ENCODE results near the gene THPO. TPM values are rescaled to one million over a fixed set of nuclear protein-coding genes. Genes with fewer than 3 reads are reported as not detected.

THPO gene
- total RNA-seq, 4 donors from 2014 or later = 0.13 TPM; not detected in 3

DNA sequence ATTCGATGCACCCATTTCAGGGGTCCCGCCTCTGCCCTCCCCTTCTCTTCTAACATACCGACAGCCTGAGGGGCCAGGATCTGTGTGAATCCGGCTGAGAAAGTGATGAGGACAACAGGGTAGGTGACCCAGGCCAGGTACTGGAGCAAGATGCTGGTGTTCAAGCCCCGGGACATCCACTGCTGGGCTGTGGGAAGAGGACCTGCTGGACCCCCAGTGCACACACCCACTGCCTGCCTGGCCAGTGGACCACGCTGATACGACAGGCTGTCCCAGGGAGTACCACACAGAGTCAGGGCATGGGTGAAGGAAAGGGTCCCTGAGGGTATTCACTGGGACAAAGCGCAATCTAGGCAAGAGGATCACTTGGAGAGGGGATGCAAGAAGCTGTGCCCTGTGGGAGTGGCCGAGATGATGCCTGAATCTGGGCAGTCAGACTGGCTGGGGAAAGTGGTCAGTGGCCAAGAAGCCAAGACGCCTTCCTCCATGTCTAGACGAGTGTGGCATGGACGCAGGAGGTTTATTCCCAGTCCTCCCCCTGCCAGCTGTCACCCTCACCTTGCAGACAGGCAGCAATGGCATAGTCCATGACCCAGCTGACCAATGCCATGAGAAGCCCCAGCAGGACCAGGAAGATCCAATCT, 19.8 kb downstream of the THPO start:
- Histone ChIP-seq H3K27me3 (no peaks in the 10 kb centered on the region), H3K27ac (no peak overlapping the region), H3K9me3 (no peaks in the 10 kb centered on the region), H3K4me1 (peaks cover 8 to 12% of the 10 kb centered on the region in 2 donors), H3K36me3 (no peaks in the 10 kb centered on the region), H3K4me3 (replicated peaks in 1 of 3) (no peak overlapping the region)
- TF ChIP-seq, protein P1, sequence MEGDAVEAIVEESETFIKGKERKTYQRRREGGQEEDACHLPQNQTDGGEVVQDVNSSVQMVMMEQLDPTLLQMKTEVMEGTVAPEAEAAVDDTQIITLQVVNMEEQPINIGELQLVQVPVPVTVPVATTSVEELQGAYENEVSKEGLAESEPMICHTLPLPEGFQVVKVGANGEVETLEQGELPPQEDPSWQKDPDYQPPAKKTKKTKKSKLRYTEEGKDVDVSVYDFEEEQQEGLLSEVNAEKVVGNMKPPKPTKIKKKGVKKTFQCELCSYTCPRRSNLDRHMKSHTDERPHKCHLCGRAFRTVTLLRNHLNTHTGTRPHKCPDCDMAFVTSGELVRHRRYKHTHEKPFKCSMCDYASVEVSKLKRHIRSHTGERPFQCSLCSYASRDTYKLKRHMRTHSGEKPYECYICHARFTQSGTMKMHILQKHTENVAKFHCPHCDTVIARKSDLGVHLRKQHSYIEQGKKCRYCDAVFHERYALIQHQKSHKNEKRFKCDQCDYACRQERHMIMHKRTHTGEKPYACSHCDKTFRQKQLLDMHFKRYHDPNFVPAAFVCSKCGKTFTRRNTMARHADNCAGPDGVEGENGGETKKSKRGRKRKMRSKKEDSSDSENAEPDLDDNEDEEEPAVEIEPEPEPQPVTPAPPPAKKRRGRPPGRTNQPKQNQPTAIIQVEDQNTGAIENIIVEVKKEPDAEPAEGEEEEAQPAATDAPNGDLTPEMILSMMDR (IDR thresholded peaks at IDR 0.05) = no peak
- TF ChIP-seq POLR2A (IDR thresholded peaks at IDR 0.05) = no peak
- no peak for DNase-seq
- intact Hi-C loops (cut with DNase I) = no loop called here
- 93% methylated on average over 10 to 11 of the region's 12 CpGs for WGBS, 2 donors

DNA sequence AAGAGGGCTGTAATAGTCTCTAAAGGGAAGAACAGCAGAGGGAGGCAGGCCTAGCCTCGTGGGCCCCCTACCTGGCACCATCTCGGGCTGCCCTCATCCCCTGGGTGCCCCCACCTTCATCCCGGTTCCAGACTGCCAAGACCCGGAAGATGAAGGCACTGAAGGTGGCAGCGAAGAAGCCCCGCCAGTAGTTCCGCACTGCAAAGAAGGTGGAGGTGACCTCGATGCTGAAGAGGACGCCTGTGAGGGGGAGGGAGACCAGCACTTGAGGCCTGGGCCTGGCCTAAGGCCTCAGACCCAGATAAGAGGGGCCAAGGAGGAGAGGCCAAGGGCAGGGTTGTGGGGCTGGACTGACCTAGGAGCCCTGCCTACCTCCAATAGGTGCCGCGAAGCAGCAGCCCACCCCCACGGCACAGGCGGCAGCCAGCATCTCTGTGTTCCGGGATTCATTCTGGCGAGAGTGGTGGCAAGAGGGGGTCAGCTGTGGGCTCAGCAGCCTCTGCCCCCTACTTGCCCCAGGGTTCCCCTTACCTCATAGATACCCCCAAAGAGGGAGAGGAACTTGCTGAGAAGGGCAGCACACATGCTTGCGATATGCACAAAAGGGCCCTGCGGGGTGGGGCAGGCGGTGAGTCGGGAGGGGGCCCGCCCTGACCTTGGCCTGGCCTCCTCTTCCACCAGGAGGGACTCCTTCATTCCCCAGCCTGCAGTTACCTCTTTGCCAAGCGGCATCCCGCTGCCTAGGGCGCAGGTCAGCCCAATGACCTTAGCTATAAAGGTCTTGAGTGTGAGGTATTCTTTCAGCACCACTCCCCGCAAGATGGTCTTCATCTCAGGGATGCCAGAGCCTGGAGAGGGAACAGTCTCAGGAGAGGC, 20.5 kb downstream of the THPO start:
- peaks cover 8 to 12% of the 10 kb centered on the region in 2 donors for H3K4me1 ChIP-seq
- TF ChIP-seq, protein P1 (IDR thresholded peaks at IDR 0.05) = no peak
- TF ChIP-seq POLR2A (IDR thresholded peaks at IDR 0.05) = no peak
- no peaks in the 10 kb centered on the region for H3K36me3 ChIP-seq
- WGBS, 2 donors = 94 to 96% methylated on average over 18 to 24 of the region's 24 CpGs
- no peaks in the 10 kb centered on the region for H3K9me3 ChIP-seq
- H3K27me3 ChIP-seq = no peaks in the 10 kb centered on the region
- DNase-seq = no peak
- intact Hi-C loops (cut with DNase I) = no loop called here
- no peak overlapping the region for H3K4me3 ChIP-seq (replicated peaks in 1 of 3)
- H3K27ac ChIP-seq = no peak overlapping the region

DNA sequence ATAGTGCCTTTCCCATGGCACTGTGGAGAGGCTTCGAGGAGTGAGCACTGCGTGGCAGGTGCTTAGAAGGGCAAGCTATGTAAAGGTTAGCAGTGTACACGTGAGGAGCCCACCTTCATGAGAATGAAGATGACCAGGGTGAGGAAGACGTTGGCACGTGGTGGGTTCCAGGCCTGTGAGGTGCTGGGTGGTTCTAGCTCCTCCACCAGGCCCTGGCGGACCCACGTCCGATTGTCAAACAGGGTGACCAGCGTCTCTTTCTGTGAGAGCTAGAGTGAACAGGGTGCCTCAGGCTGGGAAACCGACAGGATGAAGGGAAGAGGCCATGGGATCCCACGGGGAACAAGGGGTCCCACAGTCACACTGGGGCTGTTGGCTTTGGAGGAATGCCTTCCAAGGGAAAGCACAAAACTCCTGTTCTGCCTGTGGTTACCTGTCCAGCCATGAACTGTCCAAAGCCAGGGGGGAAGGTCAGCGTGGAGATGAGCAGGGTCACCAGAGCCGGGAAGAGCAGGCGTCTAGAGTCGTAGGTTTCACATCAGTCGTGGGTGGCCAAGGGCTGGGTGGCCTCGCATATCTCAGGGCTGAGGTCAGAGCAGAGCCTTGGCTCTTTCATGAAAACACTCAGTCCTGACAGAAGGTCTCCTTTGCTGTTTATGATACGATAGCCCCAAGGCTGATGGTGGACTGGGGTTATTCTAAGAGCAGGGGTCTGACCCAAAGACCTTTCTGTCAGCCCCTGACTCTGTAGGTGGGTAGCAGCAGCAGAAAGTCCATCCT, 22.6 kb downstream of the THPO start:
- peaks cover under 1 to 4% of the 10 kb centered on the region in 2 donors for H3K4me1 ChIP-seq
- no peak overlapping the region for H3K4me3 ChIP-seq (replicated peaks in 1 of 3)
- no peaks in the 10 kb centered on the region for H3K27me3 ChIP-seq
- no peak overlapping the region for H3K27ac ChIP-seq
- DNase-seq = no peak
- H3K36me3 ChIP-seq = no peaks in the 10 kb centered on the region
- intact Hi-C loops (cut with DNase I) = no loop called here
- TF ChIP-seq POLR2A (IDR thresholded peaks at IDR 0.05) = no peak
- TF ChIP-seq, protein P1 (IDR thresholded peaks at IDR 0.05) = no peak
- 90 to 92% methylated on average over 15 to 18 of the region's 18 CpGs for WGBS, 2 donors
- no peaks in the 10 kb centered on the region for H3K9me3 ChIP-seq

DNA sequence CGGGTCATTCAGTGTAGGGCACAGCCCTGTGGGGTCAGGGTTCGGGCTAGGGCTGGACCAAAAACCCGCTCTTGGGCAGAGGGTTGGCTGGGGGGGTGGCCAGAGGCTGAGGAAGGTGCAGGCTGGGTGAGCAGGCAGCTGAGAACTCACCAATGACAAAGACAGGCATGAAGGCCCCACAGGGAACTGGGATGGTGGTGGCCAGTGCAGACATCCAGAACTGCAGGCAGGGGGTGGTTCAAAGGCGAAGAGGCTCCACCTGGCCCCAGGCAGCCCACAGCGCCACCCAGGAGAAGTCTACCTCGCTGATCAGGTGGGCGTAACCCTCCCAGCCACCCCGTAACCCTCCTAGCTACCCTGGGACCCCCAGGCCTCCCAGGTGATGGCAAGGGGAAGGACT, 23.3 kb downstream of the THPO start:
- Histone ChIP-seq H3K9me3 (no peaks in the 10 kb centered on the region), H3K36me3 (no peaks in the 10 kb centered on the region), H3K27me3 (no peaks in the 10 kb centered on the region), H3K4me3 (replicated peaks in 1 of 3) (no peak overlapping the region), H3K27ac (no peak overlapping the region), H3K4me1 (no peaks in the 10 kb centered on the region)
- intact Hi-C loops (cut with DNase I) = no loop called here
- no peak for TF ChIP-seq POLR2A (IDR thresholded peaks at IDR 0.05)
- TF ChIP-seq, protein P1 (IDR thresholded peaks at IDR 0.05) = no peak
- no peak for DNase-seq
- 85 to 86% methylated on average over 7 to 8 of the region's 8 CpGs for WGBS, 2 donors

Data from thyroid gland (tissue), 4 donors.